ENCODE results near the gene DPH1.

DPH1 gene

DNA sequence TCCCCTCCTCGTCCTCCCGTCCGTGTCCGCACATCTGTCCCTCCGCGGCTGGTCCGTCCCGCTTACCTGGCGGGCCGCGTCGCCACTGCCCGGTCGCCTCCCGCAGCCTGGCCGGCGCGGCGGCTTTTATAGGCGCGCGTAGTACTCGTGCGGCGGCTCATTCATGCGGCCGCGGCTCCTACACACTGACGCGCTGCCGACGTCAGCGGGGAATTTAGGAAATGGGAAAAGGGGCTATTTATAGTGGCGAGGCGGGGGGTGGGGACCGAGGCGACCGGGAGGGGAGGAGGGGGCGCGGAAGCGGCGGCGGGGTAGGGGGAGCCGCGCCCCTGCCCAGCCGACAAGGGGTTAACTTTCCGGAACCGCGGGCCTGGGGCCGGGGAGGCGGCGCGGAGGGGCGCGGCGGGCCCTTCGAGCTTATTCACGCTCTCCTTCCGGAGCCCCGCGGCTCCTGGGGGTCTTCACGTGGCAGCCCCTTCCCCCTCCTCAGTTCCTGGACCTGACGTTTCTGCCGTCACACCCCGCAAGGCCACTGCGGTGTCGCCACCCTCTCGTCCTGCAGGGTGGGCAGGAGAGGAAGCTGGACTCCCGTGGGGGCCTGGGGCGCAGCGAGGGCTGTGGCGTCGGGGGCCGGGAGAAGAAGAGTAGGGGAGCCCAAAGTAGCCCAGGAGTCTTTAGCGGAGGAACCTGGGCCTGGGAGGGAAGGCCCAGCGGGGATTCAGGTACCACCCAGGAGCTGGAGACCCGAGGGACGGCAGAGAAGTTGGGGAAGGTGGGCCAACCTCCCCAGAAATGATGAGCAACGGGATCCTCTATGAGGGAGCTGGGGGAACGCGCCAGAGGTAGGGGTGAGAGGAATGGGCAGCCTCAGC is 21.3 kb downstream of the DPH1 start:
- no peak for DNase-seq

DNA sequence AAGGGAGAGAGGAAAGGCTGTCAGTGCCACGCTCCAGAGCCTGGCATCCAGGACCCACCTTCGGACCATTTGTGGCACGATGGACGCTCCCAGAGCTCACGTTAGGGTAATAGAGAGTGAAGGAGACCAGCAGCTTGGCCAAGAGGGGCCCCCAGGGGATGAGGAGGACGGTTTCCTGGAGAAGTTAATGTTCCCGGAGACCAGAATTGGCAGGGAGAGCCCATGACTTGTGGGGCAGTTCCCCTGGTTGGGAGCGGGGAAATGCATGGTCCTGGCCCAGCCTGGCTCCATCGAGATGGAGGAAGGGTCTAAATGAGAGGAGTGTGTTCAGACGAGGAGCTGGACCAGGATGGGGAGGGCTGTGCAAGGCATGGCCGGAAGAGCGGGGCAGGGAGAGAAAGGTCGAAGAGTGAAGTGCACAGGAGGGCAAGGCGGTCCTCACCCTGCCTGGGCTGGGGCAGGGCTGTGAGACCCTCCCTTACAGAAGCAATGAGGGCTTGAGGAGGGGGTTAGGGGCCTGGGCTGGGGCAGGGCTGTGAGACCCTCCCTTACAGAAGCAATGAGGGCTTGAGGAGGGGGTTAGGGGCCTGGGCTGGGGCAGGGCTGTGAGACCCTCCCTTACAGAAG is 22.1 kb downstream of the DPH1 start:
- no peak for DNase-seq

DNA sequence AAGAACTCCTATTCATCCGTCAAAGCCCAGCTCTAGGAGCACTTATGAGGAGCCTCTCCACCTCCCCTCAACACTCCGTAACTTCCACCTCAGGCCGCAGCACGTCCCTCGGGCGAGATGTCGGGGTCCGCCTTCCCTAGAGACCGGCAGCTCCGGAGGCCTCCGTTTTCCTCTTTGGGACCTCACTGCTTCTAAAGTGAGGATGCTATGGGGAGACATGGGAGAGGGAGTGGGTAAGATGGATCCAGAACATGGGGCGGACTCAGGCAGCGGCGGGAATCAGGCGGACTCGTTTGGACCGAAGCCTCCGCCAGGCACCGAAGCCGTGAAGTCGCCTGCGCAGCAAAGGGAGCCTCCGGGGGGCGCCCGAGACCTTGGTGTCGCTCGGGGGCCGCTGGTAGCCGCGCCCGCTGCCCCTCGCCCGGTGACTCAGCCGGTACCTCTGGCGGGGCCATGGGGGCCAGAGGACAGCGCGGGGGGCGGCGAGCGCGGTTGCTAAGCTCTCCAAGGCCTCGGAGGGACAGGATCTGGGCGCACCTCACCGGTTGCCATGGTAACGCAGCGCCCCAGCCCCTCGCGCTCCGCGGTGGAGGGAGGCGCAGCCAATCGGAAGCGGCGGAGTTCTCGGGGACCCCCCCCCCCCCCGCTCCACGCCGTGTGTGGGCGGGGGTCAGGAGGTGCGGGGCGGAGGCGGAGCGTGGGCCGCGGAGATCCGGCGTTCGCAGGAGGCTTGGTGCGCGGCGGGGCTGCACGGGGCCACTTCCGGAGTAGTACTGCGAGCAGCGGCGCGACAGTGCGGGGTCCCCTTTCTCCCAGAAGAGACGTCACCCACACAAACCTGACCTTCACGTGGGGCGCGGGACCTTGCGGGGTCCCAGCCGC is 23.7 kb downstream of the DPH1 start:
- peak; percentile 52 for DNase-seq

DNA sequence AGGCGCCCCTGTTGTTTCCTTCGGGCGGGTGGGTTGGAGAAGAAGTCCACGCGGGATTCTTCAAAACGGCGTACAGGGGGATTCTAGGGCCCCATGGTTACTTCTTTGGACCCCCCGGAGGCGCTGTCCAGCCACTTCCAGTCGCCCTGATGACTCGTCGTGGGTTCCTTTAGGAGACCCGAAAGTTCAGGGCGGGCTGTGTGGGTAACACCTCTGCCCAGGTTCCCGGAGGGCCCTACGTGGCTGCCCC is 24.2 kb downstream of the DPH1 start:
- DNase-seq: no peak

GRCh38 chr17:2054512-2055291 is 24.7 kb downstream of the DPH1 start, which contains the start of gene HIC1:
HIC1 (plus strand) TSS chr17:2055103; CDS start chr17:2056691, 1,588 bp downstream.
- peak; percentile 27 for DNase-seq

- DNase-seq: no peak
Observed at GRCh38 chr17:2055292-2056205, 25.6 kb downstream of the DPH1 start.

- no peak for DNase-seq
Observed at GRCh38 chr17:2056206-2057174, 26.5 kb downstream of the DPH1 start.

- DNase-seq: no peak
Observed at GRCh38 chr17:2057175-2057759, 27.3 kb downstream of the DPH1 start.

GRCh38 chr17:2057760-2058585 is 28.0 kb downstream of the DPH1 start:
- no peak for DNase-seq

DNA sequence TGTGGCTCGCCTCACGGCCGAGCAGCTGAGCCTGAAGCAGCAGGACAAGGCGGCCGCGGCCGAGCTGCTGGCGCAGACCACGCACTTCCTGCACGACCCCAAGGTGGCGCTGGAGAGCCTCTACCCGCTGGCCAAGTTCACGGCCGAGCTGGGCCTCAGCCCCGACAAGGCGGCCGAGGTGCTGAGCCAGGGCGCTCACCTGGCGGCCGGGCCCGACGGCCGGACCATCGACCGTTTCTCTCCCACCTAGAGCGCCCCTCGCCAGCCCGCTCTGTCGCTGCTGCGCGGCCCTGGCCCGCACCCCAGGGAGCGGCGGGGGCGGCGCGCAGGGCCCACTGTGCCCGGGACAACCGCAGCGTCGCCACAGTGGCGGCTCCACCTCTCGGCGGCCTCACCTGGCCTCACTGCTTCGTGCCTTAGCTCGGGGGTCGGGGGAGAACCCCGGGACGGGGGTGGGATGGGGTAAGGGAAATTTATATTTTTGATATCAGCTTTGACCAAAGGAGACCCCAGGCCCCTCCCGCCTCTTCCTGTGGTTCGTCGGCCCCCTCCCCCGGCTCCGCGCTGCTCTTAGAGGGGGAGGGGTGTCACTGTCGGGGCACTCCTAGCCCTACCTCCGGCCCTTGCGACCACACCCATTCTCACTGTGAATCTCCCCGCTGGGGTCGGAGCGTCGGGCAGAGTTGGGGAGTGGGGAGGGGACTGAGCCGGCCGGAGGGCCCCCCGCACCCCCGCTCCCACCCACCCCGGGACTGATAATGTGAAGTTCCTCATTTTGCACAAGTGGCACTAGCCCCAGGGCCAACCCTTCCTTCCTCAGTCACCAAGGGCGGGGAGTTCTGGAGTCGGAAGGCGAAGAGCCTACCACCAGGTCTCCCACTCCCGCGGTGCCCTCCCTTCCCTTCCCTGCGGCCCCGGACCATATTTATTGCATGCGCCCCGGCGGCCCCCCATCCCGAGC is 28.9 kb downstream of the DPH1 start:
- DNase-seq: no peak

GRCh38 chr17:2059547-2060384 is 29.8 kb downstream of the DPH1 start:
- DNase-seq: no peak

- DNase-seq: no peak
Observed at GRCh38 chr17:2060385-2060658, 30.4 kb downstream of the DPH1 start.

DNA sequence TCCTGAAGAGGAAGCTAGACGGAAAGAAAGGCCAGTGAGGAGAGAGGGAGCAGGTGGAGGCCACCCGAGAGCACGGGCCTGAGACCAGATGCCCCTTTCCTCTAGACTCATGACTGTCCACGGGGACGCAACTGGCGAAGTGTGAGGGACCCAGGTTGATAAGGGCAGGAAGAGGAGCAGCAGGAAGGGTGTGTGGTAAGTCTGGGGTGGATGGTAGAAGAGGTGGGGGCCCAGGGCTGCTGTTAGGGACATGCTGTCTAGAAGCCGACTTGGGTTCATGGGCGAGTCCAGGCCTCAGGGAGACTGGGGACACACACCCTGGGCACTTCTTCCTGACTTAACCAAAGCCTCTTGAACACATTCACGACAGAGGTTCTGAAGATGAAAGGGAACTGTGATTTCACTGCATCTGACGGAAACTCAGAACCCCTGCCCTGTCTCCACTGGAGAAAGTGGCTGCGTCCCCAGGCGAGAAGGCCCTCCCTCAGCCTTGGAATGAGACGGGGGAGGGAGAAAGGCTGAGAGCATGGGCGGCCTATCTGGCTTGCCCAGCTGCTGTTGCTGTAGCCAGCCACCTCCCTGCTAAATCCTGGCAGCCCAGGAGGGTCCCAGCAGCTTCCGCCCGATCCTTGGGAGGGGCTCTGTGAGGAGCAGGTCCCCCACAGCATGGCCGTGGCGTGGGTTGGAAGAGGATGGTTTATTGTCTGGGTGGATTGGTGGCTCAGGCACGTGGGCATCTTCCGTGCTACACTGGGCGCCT is 30.9 kb downstream of the DPH1 start:
- DNase-seq: no peak

DNA sequence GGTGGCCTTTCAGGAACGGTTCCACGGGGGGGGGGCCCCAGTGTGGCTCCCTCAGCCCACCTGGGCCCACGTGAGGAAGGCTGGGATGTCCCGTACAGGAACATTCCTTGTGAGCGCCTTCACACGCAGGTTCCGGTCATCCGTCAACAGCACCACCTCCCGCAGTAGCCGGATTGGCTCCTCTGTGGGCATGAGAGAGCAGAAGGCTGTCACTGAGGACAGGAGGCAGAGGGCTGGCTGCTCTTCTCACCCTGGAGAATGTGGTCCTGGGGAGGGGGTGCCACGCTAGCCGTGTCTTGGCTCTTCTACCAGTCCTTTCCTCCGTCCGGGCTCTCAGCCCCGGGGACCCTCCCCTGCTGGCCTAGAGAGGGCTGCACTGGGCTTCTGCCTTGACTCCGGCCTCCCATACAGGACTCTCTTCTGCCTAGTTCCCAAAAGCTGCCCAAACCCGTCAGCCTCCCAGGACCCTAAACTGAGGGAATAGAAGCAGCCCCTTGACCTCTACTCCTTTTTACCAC is 31.5 kb downstream of the DPH1 start:
- DNase-seq: no peak

DNA sequence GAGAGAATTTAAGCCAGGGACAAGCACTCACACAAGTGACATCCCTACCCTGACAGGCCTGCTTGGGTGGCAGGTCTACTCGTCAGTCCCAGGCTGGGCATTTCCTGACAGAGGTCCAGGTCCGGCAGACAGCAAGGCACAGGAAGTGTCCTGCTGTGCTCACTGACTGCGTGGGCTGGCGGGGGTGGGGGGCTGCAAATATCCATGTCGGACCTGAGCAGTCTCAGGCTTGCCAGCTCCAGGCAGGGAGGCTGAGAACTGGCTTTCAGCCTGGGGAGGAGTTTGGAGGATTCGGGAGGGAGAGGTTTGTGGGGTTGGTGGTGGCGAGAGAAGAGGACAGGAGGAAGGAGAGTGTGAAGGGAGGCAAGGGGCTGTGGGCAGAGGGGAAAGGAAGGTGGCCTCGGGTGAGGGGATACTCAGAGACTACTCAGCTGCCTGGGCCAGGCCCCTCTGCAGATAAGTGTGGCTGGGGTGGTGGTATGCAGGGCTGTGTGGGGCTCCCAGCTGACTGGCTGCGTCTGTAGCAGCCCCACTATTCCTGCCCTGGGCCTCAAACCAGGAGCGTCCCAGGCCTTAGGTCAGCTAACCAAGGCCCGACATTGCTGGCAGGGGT is 32.7 kb downstream of the DPH1 start:
- DNase-seq: no peak

All from NCI-H1694 (cell line).